Dendritic cell treated with granulocyte-macrophage colony-stimulating factor and Interleukin-4, amounts not matched to agents 40 ng/mL and 50 ng/mL, for 4 days (primary cell): ENCODE results near the gene FBXO39.
"Not testable (repeated sequence)": the region's sequence is repeated elsewhere in the genome, so short reads cannot be mapped to it uniquely, and the experiment has no call there.

Experiments used
- H3K27ac Mint-ChIP-seq: one replicate; pipeline ENCODE4 v1.8.0; 2022; ENCODE audit warnings: mild to moderate bottlenecking, mixed read lengths
- H3K27me3 Mint-ChIP-seq: one replicate; pipeline ENCODE4 v1.8.0; 2022; ENCODE audit warnings: mild to moderate bottlenecking, mixed read lengths
- H3K36me3 Mint-ChIP-seq: one replicate; pipeline ENCODE4 v1.8.0; 2022; ENCODE audit warnings: low read depth, mixed read lengths
- H3K4me1 Mint-ChIP-seq: one replicate; pipeline ENCODE4 v1.8.0; 2022; ENCODE audit warnings: low read depth, mixed read lengths
- H3K4me3 Mint-ChIP-seq: one replicate; pipeline ENCODE4 v1.8.0; 2022; ENCODE audit warnings: mild to moderate bottlenecking, moderate library complexity, mixed read lengths
- H3K9me3 Mint-ChIP-seq: one replicate; pipeline ENCODE4 v1.8.0; 2022; ENCODE audit warnings: mixed read lengths
- intact Hi-C: fragments of 100-400 bp; cut with micrococcal nuclease; formaldehyde crosslinking; loops from one replicate; pipeline ENCODE4 v1.15.0; 2022

Gene FBXO39

GRCh38 chr17:6775871-6776405, at the start of gene FBXO39:
Gene FBXO39 (plus strand): TSS chr17:6776215. CDS start chr17:6779869, 3,654 bp downstream.
- Mint-ChIP-seq H3K4me3 (no peak within 1 kb of the TSS), H3K27ac (no peak within 1 kb of the TSS), H3K9me3 (peaks cover 26% of the 10 kb centered on the region), H3K4me1 (peaks cover 22% of the 10 kb centered on the region), H3K36me3 (peaks cover 38% of the 10 kb centered on the region), H3K27me3 (peaks cover 68% of the 10 kb centered on the region)
- intact Hi-C loops = no loop called here

GRCh38 chr17:6729531-6729930, 46.5 kb upstream of the FBXO39 start:
- H3K27me3 Mint-ChIP-seq = peaks cover 20% of the 10 kb centered on the region
- intact Hi-C loops = no loop called here
- no peak overlapping the region for H3K27ac Mint-ChIP-seq
- H3K4me3 Mint-ChIP-seq = no peak overlapping the region
- peaks cover 6% of the 10 kb centered on the region for H3K4me1 Mint-ChIP-seq
- H3K36me3 Mint-ChIP-seq = no peaks in the 10 kb centered on the region
- H3K9me3 Mint-ChIP-seq = no peaks in the 10 kb centered on the region

GRCh38 chr17:6746665-6747064, 29.4 kb upstream of the FBXO39 start:
- H3K9me3 Mint-ChIP-seq, H3K36me3 Mint-ChIP-seq, intact Hi-C loops, H3K4me3 Mint-ChIP-seq, H3K4me1 Mint-ChIP-seq, H3K27ac Mint-ChIP-seq: not testable (repeated sequence)
- H3K27me3 Mint-ChIP-seq = peaks cover 24% of the 10 kb centered on the region

GRCh38 chr17:6748617-6749016, 27.4 kb upstream of the FBXO39 start:
- no peaks in the 10 kb centered on the region for H3K36me3 Mint-ChIP-seq
- peaks cover 21% of the 10 kb centered on the region for H3K4me1 Mint-ChIP-seq
- H3K4me3 Mint-ChIP-seq = no peak overlapping the region
- H3K27ac Mint-ChIP-seq = no peak overlapping the region
- H3K27me3 Mint-ChIP-seq = peaks cover 16% of the 10 kb centered on the region
- intact Hi-C loops = no loop called here
- H3K9me3 Mint-ChIP-seq = no peaks in the 10 kb centered on the region

GRCh38 chr17:6749519-6749918, 26.5 kb upstream of the FBXO39 start:
- Mint-ChIP-seq H3K27me3 (peaks cover 12% of the 10 kb centered on the region), H3K4me1 (peaks cover 28% of the 10 kb centered on the region), H3K27ac (no peak overlapping the region), H3K9me3 (no peaks in the 10 kb centered on the region), H3K4me3 (no peak overlapping the region), H3K36me3 (no peaks in the 10 kb centered on the region)
- intact Hi-C loops = no loop called here

GRCh38 chr17:6752068-6752909, 23.7 kb upstream of the FBXO39 start:
- peak overlapping the region; percentile 85 for H3K27ac Mint-ChIP-seq
- H3K36me3 Mint-ChIP-seq = peaks cover 16% of the 10 kb centered on the region
- no peak overlapping the region for H3K4me3 Mint-ChIP-seq
- H3K9me3 Mint-ChIP-seq = no peaks in the 10 kb centered on the region
- intact Hi-C loops = loop anchor here (10.0 kb wide), 1 partner anchor 87 kb away; no protein-coding TSS in a partner anchor
- peaks cover 47% of the 10 kb centered on the region for H3K4me1 Mint-ChIP-seq
- no peaks in the 10 kb centered on the region for H3K27me3 Mint-ChIP-seq

GRCh38 chr17:6753006-6753445, 23.0 kb upstream of the FBXO39 start:
- peaks cover 54% of the 10 kb centered on the region for H3K4me1 Mint-ChIP-seq

GRCh38 chr17:6753546-6753945, 22.5 kb upstream of the FBXO39 start:
- Mint-ChIP-seq H3K4me3 (no peak overlapping the region), H3K4me1 (peaks cover 60% of the 10 kb centered on the region)
- intact Hi-C loops = loop anchor here (10.0 kb wide), 1 partner anchor 89 kb away; no protein-coding TSS in a partner anchor

More at GRCh38 chr17:6753006-6753445, 23.0 kb upstream of the FBXO39 start:
- no peaks in the 10 kb centered on the region for H3K27me3 Mint-ChIP-seq
- peaks cover 23% of the 10 kb centered on the region for H3K36me3 Mint-ChIP-seq
- intact Hi-C loops = loop anchor here (10.0 kb wide), 1 partner anchor 88 kb away; no protein-coding TSS in a partner anchor
- peak overlapping the region; percentile 85 for H3K27ac Mint-ChIP-seq
- H3K4me3 Mint-ChIP-seq = no peak overlapping the region
- H3K9me3 Mint-ChIP-seq = no peaks in the 10 kb centered on the region

GRCh38 chr17:6755281-6755680, 20.7 kb upstream of the FBXO39 start:
- peak overlapping the region; percentile 88 for H3K4me3 Mint-ChIP-seq
- H3K4me1 Mint-ChIP-seq = peaks cover 64% of the 10 kb centered on the region
- H3K27ac Mint-ChIP-seq = peak overlapping the region; percentile 97
- H3K9me3 Mint-ChIP-seq = no peaks in the 10 kb centered on the region
- peaks cover 46% of the 10 kb centered on the region for H3K36me3 Mint-ChIP-seq
- intact Hi-C loops = loop anchor here (10.0 kb wide), 1 partner anchor 90 kb away; no protein-coding TSS in a partner anchor
- no peaks in the 10 kb centered on the region for H3K27me3 Mint-ChIP-seq

More at GRCh38 chr17:6753546-6753945, 22.5 kb upstream of the FBXO39 start:
- H3K36me3 Mint-ChIP-seq = peaks cover 28% of the 10 kb centered on the region
- H3K27me3 Mint-ChIP-seq = no peaks in the 10 kb centered on the region
- peak overlapping the region; percentile 85 for H3K27ac Mint-ChIP-seq
- H3K9me3 Mint-ChIP-seq = no peaks in the 10 kb centered on the region

GRCh38 chr17:6755731-6756184, 20.3 kb upstream of the FBXO39 start, which contains the start of gene XAF1:
Gene XAF1 (plus strand): TSS chr17:6756046. CDS start chr17:6756079, 33 bp downstream.
- peak within 1 kb of the TSS; percentile 97 for H3K27ac Mint-ChIP-seq
- no peaks in the 10 kb centered on the region for H3K27me3 Mint-ChIP-seq
- peaks cover 50% of the 10 kb centered on the region for H3K36me3 Mint-ChIP-seq
- peak within 1 kb of the TSS; percentile 88 for H3K4me3 Mint-ChIP-seq
- intact Hi-C loops = loop anchor here (10.0 kb wide), 1 partner anchor 91 kb away; no protein-coding TSS in a partner anchor
- H3K4me1 Mint-ChIP-seq = peaks cover 64% of the 10 kb centered on the region
- H3K9me3 Mint-ChIP-seq = no peaks in the 10 kb centered on the region

- Mint-ChIP-seq H3K4me1 (peaks cover 63% of the 10 kb centered on the region), H3K36me3 (peaks cover 58% of the 10 kb centered on the region), H3K4me3 (peak overlapping the region; percentile 88), H3K27me3 (no peaks in the 10 kb centered on the region), H3K9me3 (no peaks in the 10 kb centered on the region), H3K27ac (peak overlapping the region; percentile 97)
- intact Hi-C loops = loop anchor here (10.0 kb wide), 1 partner anchor 92 kb away; no protein-coding TSS in a partner anchor
Observed at GRCh38 chr17:6756425-6757031, 19.5 kb upstream of the FBXO39 start.

- H3K27ac Mint-ChIP-seq = no peak overlapping the region
- H3K36me3 Mint-ChIP-seq = peaks cover 70% of the 10 kb centered on the region
- no peak overlapping the region for H3K4me3 Mint-ChIP-seq
- no peaks in the 10 kb centered on the region for H3K27me3 Mint-ChIP-seq
- intact Hi-C loops = loop anchor here (10.0 kb wide), 1 partner anchor 93 kb away; no protein-coding TSS in a partner anchor
- H3K4me1 Mint-ChIP-seq = peaks cover 50% of the 10 kb centered on the region
- no peaks in the 10 kb centered on the region for H3K9me3 Mint-ChIP-seq
Observed at GRCh38 chr17:6757747-6758146, 18.3 kb upstream of the FBXO39 start.

- Mint-ChIP-seq H3K9me3 (peaks cover 16% of the 10 kb centered on the region), H3K36me3 (peaks cover 100% of the 10 kb centered on the region), H3K4me3 (no peak overlapping the region), H3K27ac (no peak overlapping the region), H3K27me3 (no peaks in the 10 kb centered on the region), H3K4me1 (peaks cover 22% of the 10 kb centered on the region)
- intact Hi-C loops = no loop called here
Observed at GRCh38 chr17:6761779-6762178, 14.2 kb upstream of the FBXO39 start.
